ENCODE results near the gene MAPK8IP3.
"Not testable (repeated sequence)": the region's sequence is repeated elsewhere in the genome, so short reads cannot be mapped to it uniquely, and the experiment has no call there.

The MAPK8IP3 gene

DNA sequence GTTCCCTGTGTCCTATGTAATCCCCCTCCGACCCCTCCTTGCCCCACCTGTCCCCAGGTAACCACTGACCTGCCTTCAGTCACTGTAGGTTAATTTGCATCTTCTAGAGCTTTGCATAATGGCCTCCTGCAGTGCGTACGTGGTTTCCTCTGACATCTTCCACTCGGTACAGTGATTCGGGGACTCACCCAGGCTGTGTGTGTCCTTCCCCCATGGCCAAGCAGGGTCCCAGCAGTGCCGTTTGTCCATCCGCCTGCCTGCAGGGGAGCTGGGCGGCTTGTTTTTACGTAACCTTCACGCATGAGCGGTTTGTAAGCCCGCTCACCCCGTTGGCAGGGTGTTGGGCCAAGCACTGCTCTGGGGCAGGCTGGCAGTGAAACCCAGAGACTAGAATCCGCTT, 7.9 kb downstream of the MAPK8IP3 start:
- no peak for DNase-seq

DNA sequence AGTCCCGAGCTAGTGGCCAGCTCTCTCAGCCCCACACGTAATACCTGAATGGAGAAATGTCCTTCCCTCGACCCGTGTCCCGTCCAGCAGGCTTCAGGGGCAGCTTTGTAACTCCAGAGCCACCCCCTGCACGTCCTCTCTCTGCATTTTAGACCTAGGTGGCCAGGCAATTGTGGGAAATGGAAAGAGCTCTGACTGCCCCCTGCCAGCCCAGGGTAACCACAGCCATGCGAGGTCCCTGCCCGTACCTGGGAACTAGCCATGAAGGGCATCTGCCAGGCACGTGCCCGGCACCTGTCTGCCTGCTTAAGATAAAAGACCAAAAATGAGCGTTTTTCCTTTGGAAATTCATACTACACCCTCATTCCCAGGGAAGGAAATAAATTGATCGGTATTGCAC, 9.2 kb downstream of the MAPK8IP3 start:
- DNase-seq: no peak

DNA sequence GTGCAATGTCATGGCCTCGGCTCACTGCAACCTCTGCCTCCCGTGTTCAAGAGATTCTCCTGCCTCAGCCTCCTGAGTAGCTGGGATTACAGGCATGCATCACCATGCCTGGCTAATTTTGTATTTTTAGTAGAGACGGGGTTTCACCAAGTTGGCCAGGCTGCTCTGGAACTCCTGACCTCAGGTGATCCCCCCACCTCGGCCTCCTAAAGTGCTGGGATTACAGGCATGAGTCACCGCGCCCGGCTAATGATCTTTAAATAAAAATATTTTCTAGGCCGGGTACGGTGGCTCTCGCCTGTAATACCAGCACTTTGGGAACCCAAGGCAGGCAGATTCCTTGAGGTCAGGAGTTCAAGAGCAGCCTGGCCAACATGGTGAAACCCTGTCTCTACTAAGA, 12.2 kb downstream of the MAPK8IP3 start:
- not testable (repeated sequence) for DNase-seq

DNA sequence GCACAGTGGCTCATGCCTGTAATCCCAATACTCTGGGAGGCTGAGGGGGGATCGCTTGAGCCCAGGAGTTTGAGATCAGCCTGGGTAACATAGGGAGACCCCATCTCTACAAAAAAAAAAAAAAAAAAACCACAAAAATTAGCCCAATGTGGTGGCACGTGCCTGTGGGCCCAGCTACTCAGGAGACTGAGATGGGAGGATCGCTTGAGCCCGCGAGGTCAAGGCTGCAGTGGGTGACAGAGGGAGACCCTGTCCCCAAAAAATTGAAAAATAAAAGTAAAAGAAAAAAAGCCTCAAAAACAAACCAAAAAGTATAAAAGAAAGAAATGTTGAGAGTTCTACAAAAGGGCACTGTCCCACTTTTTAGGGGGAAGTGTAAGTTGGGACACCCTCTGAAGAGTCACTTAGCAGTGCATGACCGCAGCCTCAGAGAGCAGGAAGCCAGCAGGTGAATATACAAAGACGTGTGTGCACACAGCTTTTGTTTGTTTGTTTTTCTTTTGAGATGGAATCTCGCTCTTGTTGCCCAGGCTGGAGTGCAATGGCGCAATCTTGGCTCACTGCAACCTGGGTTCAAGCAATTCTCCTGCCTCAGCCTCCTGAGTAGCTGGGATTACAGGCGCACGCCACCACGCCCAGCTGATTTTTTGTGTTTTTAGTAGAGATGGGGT, 13.7 kb downstream of the MAPK8IP3 start:
- not testable (repeated sequence) for DNase-seq

DNA sequence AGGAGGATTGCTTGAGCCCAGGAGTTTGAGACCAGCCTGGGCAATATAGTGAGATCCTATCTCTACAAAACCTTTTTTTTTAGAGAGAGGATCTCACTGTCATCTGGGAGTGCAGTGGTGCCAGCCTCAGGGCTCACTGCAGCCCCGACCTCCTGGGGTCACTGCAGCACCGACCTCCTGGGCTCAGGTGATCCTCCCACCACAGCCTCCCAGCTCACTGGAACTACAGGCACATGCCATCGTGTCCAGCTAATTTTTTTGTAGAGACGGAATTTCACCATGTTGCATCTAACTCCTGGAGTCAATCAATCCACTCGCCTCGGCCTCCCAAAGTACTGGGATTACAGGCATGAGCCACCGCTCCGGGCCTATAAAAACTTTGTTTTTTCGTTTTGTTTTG, 15.4 kb downstream of the MAPK8IP3 start:
- no peak for DNase-seq

DNA sequence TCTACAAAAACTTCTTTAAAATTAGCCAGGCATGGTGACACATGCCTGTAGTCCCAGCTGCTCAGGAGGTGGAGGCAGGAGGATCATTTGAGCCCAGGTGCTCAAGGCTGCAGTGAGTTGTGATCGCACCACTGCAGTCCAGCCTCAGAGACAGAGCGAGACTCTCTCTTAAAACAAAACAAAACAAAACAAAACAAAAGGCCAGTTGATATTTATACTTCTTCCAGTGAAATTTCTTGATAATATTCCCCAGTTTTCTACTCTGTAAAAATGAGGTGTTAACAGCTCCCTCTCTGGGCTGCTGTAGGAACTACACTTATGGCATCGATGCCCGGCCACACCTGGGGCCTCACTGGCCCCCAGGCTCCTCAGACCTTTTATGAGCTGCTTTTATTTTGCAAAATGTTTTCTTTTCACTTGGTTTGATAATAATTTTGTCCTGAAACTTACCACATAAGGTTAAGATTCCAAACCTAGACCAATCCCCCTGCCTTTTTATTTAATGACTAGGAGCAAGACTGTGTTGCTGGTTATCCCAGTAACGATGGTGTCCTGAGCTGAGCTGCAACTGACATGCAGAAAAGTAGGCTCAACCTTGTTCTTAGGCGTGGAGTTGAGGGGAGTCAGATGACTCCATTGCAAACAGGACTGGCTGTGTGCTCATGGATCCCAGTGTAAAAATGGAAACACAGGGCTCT, 17.6 kb downstream of the MAPK8IP3 start:
- DNase-seq: no peak

DNA sequence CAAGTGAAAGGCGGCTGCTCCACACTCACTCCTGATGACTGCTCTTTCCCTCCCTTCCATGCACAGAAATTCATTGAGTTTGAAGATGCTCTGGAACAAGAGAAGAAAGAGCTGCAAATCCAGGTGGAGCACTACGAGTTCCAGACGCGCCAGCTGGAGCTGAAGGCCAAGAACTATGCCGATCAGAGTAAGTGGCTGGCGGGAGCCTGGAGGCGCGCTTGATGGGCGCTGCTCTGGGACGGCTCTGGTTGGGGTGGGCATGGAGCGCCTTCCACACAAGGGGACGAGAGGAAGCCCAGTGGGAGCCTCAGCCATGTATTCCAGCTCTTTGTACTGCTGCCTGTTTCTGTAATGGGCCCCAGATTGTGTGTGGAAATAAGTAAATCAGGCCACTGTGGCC, 18.5 kb downstream of the MAPK8IP3 start:
- no peak for DNase-seq

DNA sequence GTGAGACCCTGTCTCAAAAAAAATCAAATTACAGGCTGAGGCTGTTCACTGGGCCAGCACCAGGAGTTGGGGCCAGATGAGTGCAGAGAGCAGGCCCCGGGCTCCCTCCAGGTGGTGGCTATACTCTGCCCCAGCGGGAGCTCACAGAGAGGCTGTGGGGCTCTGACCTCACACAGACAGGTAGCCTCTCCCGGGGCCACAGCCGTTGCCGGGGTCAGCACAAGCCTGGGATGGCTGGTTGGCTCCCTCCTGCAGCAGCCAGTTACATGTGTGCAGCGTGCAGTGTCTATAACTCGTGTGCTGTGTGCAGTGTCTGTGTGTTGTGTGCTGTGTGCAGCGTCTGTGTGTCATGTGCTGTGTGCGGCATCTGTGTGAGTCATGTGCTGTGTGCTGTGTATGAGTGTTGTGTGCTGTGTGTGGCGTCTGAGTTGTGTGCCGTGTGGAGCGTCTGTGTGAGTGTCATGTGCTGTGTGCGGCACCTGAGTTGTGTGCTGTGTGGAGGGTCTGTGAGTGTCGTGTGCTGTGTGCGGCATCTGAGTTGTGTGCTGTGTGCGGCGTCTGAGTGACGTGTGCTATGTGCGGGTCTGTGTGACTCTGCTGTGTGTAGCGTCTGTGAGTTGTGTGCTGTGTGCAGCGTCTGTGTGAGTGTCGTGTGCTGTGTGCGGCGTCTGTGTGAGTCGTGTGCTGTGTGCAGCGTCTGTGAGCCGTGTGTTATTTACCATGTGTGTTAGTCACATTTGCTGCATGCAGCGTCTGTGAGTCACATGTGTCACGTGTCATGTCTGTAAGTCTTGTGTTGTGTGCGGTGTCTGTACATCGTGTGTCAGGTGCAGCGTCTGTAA, 20.9 kb downstream of the MAPK8IP3 start:
- DNase-seq: no peak

DNA sequence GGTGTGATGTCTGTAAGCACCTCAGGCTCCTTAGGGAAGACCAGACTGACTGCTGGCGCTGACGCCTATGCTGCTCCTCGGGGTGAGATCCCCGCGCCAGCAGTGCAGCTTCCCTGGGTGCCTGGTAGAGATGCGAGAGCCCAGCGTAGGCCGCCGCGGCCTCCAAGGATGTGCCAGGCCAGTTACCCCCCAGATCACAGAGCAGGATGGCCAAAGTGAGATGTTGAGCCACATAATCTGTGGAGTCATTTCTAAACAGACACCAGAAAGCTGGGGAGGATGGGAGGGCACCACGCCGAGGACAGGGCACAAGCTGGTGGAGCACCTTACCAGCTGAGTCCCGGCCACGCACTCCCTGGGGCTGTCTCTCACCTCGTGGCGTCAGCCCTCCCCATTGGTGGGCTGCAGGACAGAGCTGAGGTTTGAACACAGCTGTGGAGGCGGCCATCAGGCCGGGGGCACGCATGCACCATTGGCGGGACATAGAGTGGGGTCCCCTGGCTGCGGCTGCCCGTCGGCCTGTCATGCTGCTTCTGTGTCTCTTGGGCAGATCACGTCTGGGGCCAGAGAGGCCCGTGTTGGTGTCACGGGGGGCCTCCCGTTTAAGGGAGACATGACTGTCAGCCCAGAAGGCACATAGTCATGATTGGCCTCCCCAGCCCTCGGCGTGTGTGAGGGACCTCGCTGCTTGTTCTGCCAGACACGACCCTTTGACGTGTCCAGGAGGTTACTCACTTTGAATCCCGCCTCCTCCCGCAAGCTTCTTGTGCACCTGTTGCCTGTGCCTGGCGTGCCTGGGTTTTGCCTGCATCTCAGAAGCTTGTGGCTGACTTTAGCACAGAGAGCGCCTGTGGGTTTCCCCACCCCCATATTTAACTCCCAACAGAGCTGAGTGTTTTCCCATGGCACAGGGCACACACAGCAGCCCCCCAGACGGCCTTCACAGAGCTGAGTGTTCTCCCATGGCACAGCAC, 21.9 kb downstream of the MAPK8IP3 start:
- DNase-seq: no peak

DNA sequence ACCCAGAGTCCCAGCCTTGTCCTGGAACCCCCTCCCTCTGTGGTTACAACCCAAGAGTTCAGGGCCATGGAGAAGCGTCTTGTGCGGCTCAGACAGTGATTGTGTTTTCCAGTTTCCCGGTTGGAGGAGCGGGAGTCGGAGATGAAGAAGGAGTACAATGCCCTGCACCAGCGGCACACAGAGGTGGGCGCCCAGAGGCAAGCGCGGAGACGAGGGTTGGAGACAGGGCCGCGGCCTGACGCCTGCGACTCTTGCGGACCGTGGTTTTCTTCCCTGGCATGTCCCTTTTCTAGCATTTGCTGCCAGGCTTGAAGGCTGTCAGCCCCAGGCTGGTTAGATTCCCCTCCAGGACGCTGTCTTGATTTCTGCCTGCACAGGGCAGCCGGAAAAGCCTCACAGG, 23.0 kb downstream of the MAPK8IP3 start:
- DNase-seq: no peak

DNA sequence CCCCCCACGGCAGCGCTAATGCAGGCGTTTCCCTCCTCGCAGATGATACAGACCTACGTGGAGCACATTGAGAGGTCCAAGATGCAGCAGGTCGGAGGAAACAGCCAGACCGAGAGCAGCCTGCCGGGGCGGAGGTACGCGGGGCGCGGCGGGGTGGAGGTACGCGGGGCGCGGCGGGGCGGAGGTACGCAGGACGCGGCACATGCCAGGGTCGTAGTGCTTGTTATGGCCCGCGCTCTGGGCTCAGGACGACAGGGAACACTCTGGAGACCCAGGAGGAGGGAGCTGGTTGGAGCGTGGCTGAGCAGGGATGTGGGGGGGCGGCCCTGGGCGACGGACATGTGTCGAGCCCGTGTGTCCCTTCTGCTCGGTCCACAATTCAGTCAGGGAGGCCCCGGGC, 23.4 kb downstream of the MAPK8IP3 start:
- DNase-seq: no peak

DNA sequence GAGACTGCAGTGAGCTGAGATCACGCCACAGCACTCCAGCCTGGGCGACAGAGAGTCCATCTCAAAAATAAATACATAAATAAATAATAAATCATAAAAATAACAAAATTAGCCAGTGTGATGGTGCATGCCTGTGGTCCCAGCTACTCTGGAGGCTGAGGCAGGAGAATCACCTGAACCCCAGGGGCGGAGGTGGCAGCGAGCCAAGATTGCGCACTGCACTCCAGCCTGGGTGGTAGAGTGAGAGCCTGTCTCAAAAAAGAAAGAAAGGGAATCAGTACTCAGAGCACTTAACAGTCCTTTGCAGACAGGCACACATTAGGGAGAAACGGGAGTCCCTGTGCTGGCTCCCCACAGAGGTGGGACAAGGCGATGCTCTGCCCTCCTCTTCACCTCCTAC, 25.1 kb downstream of the MAPK8IP3 start:
- DNase-seq: no peak

DNA sequence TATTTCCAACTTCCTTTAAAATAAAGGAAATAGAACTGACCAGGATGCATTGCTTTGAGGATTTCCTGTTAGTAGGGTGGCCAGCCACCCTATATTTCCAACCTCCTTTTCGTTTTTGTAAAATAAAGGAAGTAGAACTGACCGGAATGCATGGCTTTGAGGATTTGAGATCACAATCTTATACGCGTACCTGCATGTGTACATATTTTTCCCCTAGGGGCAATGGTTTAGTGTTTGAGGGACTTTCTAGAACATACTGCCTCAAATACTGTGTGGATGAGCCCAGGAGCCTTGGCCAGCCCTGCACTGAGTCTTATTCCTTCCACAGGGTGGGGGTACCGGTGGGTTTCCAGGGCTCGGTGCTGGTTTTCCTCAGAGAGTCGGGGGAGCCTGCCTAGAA, 25.6 kb downstream of the MAPK8IP3 start:
- no peak for DNase-seq

DNA sequence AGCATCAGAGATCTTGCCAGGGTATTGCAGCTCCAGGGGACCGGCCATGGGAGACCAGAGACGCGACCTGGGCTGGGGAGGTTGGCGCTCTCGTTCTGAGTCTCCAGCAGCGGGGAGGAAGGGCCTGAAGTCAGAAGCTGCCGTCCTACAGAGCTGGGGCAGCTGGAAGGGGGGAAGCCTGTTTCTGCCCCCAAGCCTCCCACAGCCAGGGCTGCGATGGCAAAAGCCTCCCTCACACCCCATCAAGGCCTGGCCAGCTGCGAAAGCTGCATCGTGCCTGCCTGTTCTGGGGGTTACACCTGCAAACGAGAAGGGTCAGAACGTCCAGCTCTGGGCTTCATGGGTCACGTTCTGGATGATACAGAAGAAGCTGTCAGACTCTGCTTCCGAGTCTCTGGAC, 26.1 kb downstream of the MAPK8IP3 start:
- no peak for DNase-seq

DNA sequence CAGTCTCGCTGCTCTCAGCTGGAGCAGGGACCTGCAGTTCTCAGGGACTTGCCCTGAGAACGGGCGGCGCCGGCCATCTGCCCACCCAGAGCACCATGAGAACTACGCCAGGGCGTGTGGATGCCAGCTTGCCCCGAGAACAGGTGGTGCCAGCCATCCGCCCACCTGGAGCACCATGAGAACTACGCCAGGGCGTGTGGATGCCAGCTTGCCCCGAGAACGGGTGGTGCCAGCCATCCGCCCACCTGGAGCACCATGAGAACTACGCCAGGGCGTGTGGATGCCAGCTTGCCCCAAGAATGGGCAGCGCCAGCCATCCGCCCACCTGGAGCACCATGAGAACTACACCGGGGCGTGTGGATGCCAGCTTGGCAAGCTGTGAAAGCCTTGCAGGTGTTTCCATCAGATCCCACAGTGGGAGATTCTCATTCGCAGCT, 26.6 kb downstream of the MAPK8IP3 start:
- DNase-seq: not testable (repeated sequence)

DNA sequence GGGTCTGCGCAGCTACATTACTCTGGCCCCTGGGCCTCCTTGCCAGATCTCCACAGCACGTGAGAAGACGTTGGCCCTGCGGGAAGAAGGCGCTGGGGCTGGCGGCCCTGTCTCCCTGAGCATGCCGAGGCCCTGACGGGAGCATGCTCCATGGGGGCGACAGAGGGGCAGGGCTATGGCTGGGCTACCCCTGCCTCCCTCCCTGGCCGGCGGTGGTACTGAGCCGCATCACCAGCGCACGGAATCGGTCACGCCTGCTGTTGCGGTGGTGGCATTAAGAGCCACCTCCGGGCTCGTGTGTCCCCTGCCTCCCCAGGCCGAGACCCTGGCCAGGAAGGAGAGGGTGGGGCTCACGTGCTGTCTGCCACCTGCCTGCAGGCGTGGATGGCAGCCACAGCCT, 28.1 kb downstream of the MAPK8IP3 start:
- DNase-seq: no peak

DNA sequence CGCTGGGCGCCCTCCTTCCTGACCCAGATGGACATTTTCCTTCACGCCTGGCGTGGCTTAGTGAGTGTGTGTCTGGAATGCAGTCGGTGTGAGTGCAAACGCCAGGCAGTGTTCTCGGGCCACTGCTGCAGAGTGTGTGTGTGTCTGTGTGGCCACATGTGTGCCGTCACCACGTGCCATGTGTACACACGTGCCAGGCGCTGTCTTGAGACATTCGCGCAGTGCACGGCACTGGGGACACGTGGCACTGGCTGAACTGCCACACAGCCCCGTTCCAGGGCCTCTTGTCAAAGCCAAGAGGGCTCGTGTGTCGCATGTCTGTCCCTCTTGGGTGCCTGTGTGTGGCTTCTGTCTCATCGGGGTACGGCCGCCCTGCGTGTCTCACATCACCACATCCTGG, 28.8 kb downstream of the MAPK8IP3 start:
- no peak for DNase-seq

DNA sequence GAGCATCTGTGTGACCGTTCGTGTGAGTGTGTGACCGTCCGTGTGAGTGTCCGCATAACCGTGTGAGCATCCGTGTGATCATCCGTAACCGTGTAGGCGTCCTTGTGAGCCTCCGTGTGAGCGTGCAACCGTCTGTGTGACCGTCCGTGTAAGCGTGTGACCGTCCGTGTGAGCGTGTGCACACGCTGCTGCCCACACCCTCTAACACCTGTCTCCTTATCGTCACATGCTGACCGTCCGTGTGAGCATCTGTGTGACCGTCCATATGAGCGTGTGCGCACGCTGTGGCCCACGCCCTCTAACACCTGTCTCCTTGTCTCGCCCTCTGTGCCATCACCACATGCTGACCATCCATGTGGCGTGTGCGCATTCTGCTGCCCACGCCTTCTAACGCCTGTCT, 34.2 kb downstream of the MAPK8IP3 start:
- no peak for DNase-seq

DNA sequence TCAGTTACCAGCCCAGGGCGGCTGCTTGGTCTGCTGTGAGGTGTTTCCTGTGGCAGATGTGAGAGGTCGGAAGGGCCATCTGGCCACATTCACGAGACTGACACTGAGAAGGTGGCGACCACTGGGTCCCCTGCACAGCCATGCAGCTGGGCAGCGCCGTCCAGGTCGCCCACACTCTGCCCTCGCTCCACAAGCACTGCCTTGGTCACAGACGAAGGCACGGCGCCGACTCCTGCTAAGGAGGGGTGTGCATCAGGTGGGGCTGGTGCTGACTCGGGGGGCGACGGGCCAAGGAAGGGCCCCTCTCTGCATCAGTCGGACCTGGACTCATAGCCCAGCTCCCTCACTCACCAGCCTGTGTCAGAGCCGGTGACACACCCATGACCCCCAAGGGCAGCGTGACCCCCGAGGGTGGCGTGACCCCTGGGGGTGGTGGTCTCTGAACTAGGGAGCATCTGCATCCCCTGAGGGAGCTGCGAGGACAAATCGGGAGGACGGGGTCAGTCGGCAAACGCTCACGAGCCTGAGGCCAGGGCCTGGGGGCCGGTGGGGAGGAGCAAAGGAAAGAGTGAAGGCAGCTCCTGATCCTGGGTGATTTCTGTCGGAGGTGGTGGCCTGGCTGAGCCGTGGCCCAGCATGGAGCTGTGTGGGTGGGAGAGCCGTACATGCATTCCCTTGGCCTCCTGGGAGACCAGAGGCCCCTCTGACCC, 34.9 kb downstream of the MAPK8IP3 start:
- no peak for DNase-seq

DNA sequence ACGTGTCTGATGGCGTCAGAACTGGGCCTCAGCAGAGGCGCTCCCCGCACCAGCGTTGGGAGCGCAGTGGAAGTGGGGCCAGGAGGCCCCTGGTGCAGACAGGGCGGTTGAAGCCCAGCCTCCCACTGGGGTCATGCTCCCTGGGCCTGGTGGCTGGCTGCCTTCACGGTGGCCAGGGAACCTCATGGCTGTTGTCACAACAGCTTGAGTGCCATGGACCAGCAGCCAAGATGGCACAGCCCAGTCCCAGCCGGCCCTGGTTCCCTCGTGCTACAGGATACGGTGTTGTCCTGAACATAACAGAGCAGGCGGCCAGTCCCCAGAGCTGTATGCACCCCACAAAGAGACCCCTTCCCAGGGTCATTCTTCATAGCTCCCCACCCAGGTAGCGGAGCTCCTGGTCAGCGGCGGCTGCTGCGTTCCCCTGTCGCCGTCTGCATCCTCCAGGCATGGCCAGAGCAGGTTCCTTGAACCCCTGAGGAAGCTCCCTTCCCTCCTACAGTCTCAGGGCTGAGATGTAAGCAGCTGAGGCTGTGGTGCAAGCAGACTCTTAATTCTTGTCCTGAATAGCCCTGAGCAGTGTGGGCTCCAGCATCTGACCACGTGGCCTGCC, 35.7 kb downstream of the MAPK8IP3 start:
- no peak for DNase-seq
